NCI-H187 treated with DMSO at 0.1 percent for 48 hours (cell line): Measurements from ENCODE around the gene PSMA5.

Experiments
- DNase-seq: peaks from one replicate; lab custom pipeline; 2025; lab: John Stamatoyannopoulos, UW

PSMA5 gene

DNA sequence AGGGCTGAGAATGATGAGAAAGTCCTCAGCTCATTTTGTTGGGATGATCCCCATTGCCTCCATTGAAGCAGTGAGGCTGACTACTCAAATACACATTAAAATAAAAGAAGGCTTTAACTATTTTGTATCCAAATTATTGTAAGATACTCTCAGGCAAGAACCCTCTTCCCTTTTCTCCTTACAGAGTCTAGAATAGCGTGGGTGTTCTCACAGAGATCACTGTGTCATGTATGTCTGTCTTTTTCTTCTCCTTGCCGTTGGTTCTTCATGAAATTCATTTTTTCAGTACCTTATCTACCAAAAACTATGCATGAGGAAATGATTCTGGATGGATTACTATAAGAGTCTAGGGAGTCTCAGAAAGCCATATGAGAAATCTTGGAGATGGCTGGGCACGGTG lies 58.6 kb downstream of the PSMA5 start:
- no peak for DNase-seq

DNA sequence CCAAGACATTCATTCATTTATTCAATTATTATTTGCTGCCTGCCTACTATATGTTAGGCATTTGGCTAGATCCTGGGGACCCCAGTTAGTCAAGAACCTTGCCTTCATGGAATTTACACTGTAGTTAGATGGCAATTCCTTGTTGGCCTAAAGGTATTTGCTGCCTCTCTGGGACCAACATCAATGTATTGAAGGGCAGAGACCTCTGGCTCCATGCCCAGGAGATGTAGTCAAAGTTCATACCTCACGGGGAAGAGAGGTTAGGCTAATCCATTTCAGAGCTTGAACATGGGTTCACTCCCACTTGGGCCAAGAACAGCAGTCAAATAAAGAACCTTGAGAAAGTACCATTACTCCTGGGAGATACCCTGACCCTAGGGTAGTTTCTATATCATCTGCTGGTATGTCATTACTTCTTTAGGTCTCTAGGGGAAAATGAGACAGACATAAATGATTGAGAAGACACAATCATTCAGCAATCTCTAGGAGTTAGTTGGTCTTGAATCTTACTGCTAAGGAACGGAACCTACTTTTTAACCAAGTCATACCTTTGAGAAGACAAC lies 60.5 kb downstream of the PSMA5 start:
- no peak for DNase-seq

DNA sequence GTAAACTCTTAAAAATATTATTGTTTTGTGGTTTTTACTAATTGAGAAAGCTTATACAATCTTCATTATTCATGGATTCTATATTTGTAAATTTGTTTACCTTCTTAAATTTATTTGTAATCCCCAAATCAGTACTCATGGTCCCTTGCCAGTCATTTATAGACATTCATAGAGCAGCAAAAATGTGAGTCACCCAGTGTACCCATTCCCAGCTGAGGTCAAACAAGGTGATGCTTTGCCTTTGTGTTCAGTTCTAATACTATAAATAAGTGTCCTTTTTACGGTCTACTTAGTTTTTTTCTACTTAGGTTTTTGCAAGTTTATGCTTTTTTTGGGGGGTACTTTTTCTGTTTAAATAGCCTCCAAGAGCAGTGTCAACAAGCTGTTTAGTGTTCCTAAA lies 64.6 kb downstream of the PSMA5 start:
- DNase-seq = no peak

DNA sequence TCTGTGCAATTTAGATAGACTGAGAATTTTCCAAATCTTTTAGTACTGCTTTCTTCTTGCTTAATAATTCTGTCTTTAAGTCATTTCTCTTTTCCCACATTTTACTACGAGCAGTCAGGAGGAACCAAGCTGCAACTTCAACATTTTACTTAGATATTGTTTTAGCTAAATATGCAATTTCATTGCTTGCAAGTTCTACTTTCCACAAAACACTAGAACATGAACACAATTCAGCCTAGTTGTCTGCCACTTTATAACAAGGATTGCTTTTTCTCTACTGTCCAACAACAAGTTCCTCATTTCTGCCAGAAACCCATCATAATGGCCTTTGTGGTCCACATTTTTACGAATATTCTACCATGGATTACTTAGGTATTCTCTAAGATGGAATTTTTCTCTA lies 65.2 kb downstream of the PSMA5 start:
- no peak for DNase-seq

DNA sequence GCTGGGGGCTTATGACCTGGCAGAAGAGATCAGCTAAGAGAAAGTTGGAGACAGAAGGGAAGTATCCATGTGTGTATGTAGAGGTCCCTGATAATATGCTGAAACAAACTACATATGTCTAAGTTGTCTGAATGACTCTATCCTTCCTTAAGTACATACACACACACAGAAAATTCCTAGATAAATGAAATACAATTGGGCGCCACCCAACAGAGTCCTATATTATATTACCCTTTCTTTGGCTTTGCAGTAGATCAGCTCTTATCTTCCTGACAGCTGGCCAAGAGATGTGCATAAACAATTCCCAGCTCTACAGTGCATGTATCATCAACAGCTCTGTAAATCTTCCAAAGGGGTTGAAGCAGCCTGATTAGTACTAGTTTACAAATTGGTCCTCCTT lies 68.6 kb downstream of the PSMA5 start:
- no peak for DNase-seq

DNA sequence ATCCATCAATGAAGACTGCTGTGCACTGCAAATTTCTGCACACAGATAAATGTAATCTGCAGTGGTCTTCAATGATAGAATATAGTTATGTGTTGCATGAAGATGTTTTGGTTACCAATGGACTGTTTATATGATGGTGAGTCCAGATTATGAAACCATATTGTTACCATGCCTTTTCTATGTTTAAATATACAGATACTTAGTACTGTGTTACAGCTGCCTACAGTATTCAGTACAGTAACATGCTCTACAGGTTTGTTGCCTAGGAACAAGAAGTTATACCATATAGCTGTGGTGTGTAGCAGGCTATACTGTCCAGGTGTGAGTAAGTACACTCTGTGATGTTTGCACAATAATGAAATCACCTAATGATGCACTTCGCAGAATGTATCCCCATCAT lies 69.3 kb downstream of the PSMA5 start:
- DNase-seq = no peak

DNA sequence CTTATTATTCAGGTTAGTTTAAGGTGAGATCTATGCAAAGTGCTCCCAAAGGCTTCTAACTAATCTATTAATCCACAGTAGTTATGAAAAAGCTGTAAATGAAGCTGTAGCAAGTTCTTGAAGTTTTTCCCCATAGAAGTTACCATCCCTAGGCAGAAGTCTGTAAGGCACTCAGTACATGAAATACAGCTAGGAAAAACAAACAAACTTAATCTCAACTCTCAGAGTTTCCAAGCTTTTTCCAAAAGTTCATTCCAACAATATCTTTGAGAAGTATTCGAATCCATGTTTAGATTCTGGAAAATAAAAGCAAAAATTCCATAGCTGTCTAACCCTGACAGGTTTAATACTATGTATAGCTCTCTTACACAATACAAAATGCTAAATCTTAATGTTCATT lies 69.7 kb downstream of the PSMA5 start:
- no peak for DNase-seq

DNA sequence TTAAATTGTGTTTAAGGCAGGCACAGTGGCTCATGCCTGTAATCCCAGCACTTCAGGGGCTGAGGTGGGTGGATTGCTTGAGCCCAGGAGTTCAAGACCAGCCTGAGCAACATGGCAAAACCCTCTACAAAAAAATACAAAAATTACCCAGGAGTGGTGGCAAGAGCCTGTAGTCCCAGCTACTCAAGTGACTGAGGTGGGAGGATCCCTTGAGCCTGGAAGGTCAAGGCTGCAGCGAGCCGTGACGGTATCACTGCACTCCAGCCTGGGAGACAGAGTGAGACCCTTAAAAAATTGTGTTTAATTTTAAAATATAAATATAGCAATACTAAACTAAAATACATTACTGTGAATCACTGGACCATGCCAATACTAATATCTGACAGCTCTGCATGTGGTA lies 71.3 kb downstream of the PSMA5 start:
- DNase-seq = no peak

DNA sequence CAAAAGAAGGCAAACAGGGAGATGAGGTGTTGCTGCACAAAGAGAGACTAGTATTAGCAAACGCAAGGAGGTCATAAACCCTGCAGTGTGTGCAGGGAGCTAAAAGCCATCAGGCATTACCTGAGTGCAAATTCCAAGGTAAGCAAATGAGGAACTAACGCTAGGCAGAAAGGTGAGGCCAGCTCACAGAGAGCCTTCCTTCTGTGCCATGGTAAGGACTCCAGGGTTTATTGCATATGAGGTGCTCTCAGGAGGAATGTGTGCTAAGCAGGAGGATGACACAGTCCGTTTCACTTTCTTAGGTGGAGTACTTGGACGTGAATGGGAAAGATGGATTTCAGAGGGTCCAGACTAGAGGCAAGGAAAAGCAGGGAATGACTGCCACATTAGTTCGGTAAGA lies 74.8 kb downstream of the PSMA5 start:
- no peak for DNase-seq

DNA sequence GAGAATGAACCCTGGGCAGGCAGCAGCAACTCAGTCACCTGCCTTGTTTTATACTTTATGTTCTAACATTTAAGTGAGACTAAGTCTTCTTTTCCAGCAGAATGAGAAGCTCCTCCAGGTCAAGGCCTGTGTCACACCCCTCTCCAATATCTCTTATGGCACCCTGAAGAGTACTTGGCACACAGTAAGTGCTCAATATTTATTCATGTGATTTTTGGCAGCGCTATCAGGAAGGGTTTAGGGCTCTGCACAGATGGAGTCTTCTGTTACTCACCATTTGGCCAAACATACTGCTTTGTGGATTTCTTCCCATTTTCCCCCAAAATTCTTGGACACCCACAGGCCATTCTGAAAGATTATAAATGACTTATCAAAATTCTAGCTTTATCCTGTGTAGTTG lies 75.6 kb downstream of the PSMA5 start:
- no peak for DNase-seq

DNA sequence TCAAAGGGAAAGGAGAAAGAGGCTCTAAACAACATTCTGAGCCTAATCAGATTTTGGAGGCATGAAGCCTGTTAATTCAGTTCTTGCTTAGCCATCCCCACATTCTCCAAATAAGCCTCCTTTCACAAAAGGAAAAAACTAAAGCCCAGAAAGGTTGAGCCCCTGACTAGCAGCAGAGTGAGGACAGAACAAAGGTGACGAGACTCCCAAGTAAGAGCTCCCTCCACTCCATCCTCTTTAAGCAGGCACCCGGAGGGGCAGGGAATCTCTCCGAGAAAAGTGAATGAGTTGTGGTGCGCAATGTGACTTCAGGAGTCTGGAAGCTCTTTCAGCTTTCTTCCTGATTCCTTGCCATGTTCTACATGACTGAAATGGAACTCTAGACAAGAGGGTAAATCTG lies 76.1 kb downstream of the PSMA5 start:
- no peak for DNase-seq
